Thyroid gland (tissue), 4 donors: ENCODE results near the gene PLK5.

Experiments
- CTCF ChIP-seq, 6 experiments: fragments of 200-600 bp in 3 of 6; fragments of 450-650 bp in 3 of 6; sonication (generic) in 3 of 6; IDR thresholded peaks; one replicate each; pipeline ENCODE4 v1.5.1; 2016 to 2019; ENCODE audit warnings: antibody characterized with exemption in 6 of 6, mild to moderate bottlenecking in 2 of 6, inconsistent platforms in 1 of 6, moderate library complexity in 1 of 6
- POLR2A ChIP-seq, 2 donors: fragments of 450-650 bp; IDR thresholded peaks; one replicate each; pipeline ENCODE4 v1.6.1; 2017; ENCODE audit warnings: antibody characterized with exemption in 2 of 2, mild to moderate bottlenecking in 2 of 2, moderate library complexity in 1 of 2

DNA sequence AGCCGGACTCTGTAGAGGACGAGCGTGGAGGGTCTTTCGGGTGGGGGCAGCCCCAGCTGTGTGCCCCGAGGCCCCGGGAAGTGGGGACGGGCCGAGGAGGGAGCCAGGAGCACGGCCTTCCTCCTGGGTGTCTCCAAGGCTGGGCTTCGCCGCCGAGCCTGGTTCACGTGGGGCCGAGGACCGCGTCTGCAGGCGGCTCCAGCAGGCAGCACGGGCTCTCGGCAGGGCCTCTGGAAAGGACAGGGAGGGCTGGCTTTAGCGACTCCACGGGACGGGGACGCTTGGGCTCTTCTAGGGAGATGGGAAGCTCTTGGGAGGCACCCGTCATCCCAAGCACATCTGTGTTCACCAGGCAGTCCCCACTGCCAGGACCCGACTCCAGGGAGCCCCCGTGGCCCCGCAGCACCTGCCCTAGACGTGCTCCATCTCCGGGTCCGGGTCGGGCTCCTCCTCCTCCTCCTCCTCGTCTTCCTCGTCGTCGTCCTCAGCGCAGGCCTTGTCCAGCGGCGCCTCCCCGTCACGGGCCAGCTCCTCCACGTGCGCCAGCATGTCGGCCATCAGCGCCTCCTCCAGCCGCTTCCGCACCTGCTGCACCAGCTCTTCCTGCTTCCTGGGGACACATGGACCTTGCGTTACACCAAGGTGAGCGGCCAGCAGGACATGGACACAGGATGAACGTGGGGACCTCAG is 54.2 kb downstream of the PLK5 start:
- TF ChIP-seq CTCF (IDR thresholded peaks at IDR 0.05) (no peak), POLR2A (IDR thresholded peaks at IDR 0.05) (no peak)
